Activated CD8-positive, alpha-beta memory T cell treated with anti-CD3 and anti-CD28 coated beads, Interleukin-2, amount 50 U/mL, for 48 hours (primary cell): ENCODE results near the gene TBK1.

Experiments
- DNase-seq: peaks from one replicate; pipeline ENCODE4 v3.0.0-alpha.2; 2020

Gene TBK1

DNA sequence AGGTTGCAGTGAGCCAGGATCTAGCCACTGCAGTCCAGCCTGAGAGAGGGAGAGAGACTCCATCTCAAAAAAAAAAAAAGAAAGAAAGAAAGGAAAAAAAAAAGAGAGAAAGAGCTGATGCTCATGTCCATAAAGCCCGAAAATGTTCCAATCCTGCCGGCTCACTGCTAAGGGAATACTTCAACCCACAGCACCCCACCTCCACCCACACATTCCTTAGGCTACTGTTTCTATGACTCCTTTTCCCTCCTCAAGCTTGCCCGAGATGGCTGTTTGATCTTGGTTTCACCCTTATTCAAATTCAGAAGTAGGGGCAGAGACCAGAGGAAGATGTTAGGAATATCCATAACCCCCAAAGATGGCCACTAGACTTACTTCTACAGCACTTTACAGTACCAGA, 98.8 kb downstream of the TBK1 start:
- DNase-seq = no peak

DNA sequence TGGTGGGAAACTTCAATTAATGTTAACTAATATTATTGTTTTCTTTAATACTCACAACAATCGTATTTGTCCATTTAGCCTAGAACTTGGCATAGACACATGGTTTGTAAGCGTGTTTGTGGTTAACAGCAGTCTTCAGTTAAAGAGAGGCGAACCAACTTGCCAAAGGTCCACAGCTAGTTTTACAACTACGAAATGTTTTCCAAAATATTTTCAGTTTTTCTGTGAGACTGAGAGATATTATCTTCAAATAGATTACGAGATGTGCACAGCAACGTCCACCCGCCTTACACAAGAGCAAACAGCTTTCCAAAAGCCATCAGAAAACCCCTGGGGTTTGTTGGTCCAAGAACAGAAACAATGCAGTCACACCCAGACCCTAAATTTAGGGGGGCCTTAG, 99.8 kb downstream of the TBK1 start:
- no peak for DNase-seq
